Adrenal gland (tissue), 5 donors: ENCODE results near the gene AIM2.

ENCODE experiments used
- POLR2A ChIP-seq, 2 donors: fragments of 450-650 bp; IDR thresholded peaks; one replicate each; pipeline ENCODE4 v1.6.1; 2017; ENCODE audit warnings: antibody characterized with exemption in 2 of 2, mild to moderate bottlenecking in 2 of 2, moderate library complexity in 1 of 2
- TF ChIP-seq, protein P1 (sequence below), 6 experiments: fragments of 450-650 bp in 4 of 6; fragments of 200-600 bp in 2 of 6; sonication (generic) in 1 of 6; IDR thresholded peaks; 1 replicate in 5 of 6; 2 replicates in 1 of 6; pipeline versions ENCODE4 v1.5.1 to v1.8.0; 2016 to 2021; ENCODE audit warnings: antibody characterized with exemption in 6 of 6, mild to moderate bottlenecking in 2 of 6, moderate library complexity in 1 of 6
- donor health status: DM: no; HTN: no; CAD: no.

DNA sequence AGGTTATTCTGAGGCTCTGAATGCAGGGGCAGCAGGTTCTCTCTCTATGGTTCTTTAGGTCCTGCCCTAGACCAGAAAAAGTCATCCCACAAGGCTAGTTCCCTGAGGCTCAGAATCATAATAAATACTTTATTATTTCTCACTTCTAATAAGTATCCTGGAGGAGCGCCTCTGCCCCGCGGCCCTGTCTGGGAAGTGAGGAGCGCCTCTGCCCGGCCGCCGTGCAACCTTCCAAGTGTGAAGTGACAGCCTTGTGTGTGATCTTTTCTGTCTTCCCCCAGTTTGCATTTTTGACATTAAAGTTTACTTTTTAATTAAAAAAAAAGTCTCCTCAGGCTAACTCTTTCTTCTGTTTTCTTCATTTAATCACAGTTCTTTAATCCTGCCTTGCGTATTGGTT is 11.5 kb downstream of the AIM2 start:
- TF ChIP-seq, protein P1, sequence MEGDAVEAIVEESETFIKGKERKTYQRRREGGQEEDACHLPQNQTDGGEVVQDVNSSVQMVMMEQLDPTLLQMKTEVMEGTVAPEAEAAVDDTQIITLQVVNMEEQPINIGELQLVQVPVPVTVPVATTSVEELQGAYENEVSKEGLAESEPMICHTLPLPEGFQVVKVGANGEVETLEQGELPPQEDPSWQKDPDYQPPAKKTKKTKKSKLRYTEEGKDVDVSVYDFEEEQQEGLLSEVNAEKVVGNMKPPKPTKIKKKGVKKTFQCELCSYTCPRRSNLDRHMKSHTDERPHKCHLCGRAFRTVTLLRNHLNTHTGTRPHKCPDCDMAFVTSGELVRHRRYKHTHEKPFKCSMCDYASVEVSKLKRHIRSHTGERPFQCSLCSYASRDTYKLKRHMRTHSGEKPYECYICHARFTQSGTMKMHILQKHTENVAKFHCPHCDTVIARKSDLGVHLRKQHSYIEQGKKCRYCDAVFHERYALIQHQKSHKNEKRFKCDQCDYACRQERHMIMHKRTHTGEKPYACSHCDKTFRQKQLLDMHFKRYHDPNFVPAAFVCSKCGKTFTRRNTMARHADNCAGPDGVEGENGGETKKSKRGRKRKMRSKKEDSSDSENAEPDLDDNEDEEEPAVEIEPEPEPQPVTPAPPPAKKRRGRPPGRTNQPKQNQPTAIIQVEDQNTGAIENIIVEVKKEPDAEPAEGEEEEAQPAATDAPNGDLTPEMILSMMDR (IDR thresholded peaks at IDR 0.05), result no peak
- TF ChIP-seq POLR2A (IDR thresholded peaks at IDR 0.05), result no peak
